NCI-H748 treated with DMSO at 0.1 percent for 48 hours (cell line): ENCODE measurements around the gene FIGNL2.

Experiments
- DNase-seq: peaks from one replicate; lab custom pipeline; 2025; lab: John Stamatoyannopoulos, UW

Gene FIGNL2

GRCh38 chr12:51874486-51874885, 26.0 kb upstream of the FIGNL2 start:
- DNase-seq = no peak

DNA sequence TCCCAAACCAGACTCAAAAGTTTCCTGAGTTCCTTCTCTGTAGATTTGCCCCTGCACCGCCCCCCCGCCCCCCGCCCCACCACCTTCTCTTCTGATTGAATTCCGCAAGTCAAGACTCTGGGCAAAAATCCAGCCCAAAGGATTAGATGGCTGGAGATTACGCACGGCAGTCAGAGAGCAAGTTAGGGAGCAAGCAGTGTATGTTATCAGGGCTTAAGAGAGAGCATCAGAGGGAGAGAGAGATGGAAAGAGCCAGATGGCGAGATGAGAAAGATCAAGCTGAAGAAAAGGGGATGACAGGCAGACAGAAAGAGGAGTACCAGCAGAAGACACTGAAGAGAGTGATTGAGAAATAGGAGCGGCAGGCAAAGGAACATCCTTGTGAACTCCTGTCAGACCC, 25.5 kb upstream of the FIGNL2 start:
- DNase-seq = no peak

DNA sequence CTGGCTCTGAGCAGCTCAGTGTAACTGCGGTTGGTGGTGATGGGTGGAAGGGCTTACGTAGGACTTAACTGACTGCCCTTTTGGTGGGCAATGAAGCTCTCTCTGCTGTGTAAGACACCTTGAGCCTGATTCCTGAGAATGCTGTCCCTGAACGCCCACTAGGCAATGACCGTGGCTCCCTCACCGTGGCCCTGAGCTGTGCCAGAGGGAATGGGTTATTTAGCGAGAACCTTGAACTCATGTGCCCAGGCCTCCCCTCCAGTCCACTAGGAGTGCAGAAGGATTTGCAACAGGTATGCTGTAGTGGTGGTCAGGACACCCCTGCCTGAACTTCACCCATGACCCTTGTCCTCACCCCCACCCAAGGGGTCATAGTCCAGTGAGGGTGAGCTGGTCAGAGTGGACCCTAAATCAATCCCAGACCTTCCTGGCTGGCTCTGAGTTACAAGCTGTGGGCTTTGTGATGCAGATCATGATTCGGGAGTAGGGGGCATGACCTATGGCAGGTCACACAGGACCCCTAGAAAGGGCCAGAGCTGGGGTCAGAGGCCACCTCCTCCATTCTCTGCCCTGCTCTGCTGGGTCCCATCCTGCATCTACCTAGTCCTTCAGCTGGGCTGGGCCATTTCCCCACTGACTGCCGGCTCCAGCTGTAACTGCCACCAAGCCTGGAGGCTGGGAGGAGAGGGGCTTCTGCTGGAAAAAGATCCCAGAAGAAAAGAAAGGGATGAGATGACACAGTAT, 24.9 kb upstream of the FIGNL2 start:
- no peak for DNase-seq

GRCh38 chr12:51872689-51872981, 24.1 kb upstream of the FIGNL2 start:
- DNase-seq = no peak

- DNase-seq = no peak
Measured at GRCh38 chr12:51871918-51872688, 23.6 kb upstream of the FIGNL2 start.

GRCh38 chr12:51871126-51871525, 22.6 kb upstream of the FIGNL2 start:
- DNase-seq = no peak

- no peak for DNase-seq
Measured at GRCh38 chr12:51870504-51870903, 22.0 kb upstream of the FIGNL2 start.

DNA sequence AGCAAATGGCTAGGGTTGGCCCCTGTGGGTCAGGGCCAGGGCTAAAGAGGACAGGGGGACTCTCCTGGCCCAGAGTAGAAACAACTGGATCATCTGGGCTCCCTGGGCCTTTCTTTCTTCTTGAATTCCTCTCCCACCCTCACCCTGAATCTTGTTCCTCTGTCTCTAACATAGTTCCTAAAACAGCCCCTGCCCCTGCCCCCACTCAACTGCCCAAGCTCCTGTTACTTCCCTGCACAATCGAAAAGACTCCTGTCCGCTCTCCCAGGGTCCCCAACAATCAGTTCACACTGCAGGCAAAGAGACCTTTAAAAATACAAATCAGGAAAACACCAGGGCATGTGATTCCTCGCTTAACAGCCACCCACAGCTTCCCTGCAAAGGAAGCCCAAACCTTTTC, 21.4 kb upstream of the FIGNL2 start:
- no peak for DNase-seq

GRCh38 chr12:51869496-51869865, 21.0 kb upstream of the FIGNL2 start:
- no peak for DNase-seq

DNA sequence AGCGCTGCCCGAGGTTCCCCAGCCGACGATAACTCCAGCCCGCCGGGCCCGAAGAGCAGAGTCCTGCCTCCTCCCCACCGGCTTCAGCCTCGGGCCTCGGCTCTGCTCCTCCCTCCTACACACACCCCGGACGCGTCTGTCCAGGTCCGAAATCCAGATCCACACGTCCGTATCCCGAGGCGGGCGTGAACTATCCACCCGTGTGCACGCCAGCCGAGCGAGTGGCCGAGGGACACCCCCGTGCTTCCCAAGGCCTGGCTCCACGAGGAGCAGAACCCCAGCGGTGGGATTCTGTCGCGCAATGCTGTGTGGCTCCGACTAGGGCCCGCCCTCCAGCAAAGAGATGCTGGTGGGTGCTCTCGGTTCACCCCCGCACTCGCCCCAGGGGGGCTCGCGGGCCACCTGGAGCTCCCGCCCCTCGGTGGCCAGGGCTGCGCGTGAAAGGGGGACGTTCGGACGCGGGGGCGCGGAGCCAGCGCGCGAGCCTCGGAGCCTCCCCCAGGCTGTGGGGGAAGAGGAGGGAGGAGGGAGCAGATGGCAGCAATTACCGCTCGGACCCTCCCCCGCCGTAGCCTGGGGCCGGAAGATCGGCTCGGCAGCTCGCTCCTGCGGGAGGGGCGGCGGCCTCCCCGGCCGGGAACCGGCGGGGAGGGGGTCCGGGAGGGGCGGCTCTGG, 20.4 kb upstream of the FIGNL2 start:
- DNase-seq = no peak

DNA sequence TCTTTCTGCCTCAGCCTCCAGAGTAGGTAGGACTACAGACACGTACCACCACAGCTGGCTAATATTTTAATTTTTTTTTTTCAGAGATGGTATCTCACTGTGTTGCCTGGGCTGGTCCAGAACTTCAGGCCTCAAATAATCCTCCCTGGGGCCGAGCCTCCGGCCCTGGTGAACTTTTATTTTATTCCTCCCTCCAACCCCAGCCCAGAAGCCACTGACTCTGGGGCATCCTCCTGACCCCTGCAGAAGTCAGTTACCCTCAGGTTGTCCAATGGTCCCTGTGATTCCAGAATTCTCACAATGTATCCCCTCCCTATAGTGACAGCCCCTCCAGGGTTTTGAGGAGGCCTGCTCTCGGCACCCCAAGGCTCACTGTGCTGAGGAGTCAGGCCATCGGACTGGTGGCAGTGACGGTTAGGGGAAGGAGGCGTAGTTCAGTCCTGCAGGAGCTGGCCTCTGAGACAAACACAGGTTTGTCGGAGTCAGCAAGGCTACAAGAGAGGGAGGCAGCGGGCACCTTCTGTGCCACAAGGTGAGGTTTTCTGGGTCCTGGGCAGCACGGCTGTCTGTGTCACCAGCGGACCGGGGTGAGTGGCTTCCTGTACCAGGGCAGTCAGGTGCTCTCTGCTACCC, 19.4 kb upstream of the FIGNL2 start:
- DNase-seq = no peak

DNA sequence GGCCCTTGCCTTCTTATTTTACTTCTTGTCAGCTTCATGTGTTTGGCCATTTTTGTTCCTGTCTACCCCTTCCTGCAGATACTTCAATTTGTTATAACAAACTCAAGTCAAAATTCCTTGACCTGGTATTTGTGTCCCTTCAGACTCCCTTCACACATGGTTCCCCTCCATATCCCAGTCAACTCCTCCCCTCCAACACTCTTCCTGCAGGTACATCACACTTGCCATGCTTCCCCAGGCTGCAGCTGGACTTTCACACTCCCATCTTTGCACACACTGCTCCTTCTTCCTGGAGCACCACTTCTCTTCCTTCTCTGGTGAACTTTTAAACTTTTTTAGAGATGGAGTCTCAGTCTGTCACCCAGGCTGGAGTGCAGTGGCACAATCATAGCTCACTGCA, 18.9 kb upstream of the FIGNL2 start:
- DNase-seq = no peak

- DNase-seq = no peak
Measured at GRCh38 chr12:51866762-51867161, 18.2 kb upstream of the FIGNL2 start.

GRCh38 chr12:51866324-51866723, 17.8 kb upstream of the FIGNL2 start:
- no peak for DNase-seq

- DNase-seq = no peak
Measured at GRCh38 chr12:51865757-51866270, 17.3 kb upstream of the FIGNL2 start.

DNA sequence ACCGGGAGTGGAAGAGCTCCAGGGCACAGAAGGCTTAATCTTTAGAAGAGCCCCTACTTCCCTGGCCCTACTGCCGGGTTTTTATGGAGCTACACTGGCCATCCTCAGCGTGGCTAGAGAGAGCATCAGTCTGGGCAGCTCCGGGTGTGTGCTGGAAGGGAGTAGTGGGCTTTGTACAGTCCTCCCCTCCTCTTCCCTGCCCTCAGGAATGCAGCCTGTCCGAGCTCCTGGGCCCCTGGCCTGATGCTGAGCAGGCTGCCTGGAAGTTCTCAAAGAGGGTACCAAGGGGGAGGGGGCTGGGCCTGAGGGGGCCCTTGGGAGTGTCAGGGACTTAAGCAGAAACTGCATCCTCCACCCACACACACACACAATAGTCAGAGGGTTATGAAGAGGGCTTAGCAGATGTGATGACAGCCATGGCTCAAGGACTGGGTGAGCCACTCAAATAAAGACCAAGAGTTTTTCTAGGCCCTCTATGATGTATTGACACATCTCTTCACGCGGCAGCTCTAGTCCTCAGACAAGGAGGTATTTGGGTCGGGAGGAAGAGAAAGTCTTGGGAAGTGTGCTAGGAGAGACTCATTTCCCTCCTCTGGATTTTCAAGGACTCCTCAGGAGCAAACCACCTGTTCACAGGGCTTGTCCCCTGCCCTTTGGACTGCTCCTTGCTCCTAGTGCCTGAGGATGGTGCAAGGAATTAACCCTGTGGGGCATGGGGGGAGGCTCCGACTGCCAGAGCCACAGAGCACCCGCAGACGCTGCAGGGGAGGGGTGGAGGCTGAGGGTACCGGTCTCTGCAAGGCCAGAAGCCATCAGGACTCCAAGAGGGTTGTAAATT, 16.5 kb upstream of the FIGNL2 start:
- no peak for DNase-seq

GRCh38 chr12:51863933-51864832, 15.7 kb upstream of the FIGNL2 start:
- DNase-seq = no peak

DNA sequence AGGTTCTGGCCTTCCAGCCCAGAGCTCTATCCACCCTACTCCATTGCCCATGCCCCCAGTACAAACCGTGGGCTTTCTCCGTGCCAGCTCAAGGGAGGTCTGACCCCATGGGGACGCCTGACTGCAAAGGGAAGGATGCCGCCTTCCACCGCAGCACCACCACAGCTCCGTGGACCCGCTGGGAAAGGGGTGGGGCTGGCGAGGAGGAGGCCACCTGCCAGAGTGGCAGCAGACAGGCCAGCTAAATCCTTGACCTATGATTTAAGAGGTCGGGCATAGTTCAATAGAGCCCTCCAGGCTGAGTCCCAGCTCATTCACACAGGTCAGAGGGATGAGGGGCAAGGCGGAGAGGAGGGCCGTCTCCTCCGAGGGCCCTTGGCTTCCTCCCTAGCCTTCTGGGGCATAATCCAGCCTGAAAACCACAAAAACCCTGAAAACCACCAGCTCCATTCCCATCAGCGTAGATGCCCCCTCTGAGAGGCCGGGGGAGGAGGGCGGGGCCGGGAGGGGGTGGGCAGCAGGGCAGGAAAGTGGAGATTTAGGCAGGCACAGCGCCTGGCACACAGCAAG, 14.9 kb upstream of the FIGNL2 start:
- no peak for DNase-seq

DNA sequence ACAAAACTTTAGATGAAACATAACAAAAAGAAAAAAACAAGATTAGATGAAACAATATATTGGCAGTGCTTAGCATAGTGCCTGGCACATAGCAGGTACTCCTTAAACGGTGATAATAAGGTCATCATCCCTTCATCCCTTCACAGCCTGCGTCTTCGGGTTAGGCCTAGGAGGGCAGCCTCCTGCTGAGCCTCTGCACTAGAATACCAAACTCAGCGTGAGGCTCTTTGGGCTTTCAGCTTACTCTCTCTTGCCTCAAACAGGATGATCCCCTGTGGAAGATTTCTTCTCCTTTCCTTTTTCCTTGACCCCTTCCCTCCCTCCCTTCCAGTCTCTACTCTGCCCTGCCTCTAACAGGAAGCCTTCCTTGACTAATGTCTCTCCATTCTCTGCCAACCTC, 14.4 kb upstream of the FIGNL2 start:
- DNase-seq = no peak

GRCh38 chr12:51860986-51861385, 12.5 kb upstream of the FIGNL2 start:
- DNase-seq = no peak
